Type B pancreatic cell (in vitro differentiated cells): Measurements from ENCODE around the gene CLCF1. TPM values are rescaled to one million over a fixed set of nuclear protein-coding genes. Genes with fewer than 3 reads are reported as not detected.
"Not testable (repeated sequence)": the region's sequence is repeated elsewhere in the genome, so short reads cannot be mapped to it uniquely, and the experiment has no call there.

ENCODE experiments used
- DNase-seq: peaks from one replicate; pipeline ENCODE4 v3.0.0; 2021; ENCODE audit warnings: mixed read lengths; ENCODE audit not compliant: unreplicated experiment; ENCODE audit errors: extremely low spot score
- H3K27ac Mint-ChIP-seq: 2 replicates; pipeline ENCODE4 v1.8.0; 2021; ENCODE audit warnings: mild to moderate bottlenecking, mixed read lengths
- H3K27me3 Mint-ChIP-seq: 2 replicates; pipeline ENCODE4 v1.8.0; 2021; ENCODE audit warnings: mixed read lengths
- H3K36me3 Mint-ChIP-seq: 2 replicates; pipeline ENCODE4 v1.8.0; 2021; ENCODE audit warnings: mixed read lengths
- H3K4me1 Mint-ChIP-seq: one replicate; pipeline ENCODE4 v1.8.0; 2021; ENCODE audit warnings: mixed read lengths; ENCODE audit not compliant: unreplicated experiment
- H3K4me3 Mint-ChIP-seq: 2 replicates; pipeline ENCODE4 v1.8.0; 2021; ENCODE audit warnings: mild to moderate bottlenecking, mixed read lengths
- H3K9me3 Mint-ChIP-seq: 2 replicates; pipeline ENCODE4 v1.8.0; 2021; ENCODE audit warnings: mixed read lengths
- total RNA-seq: library from RNA; stranded (reverse); gene quantifications from 2 replicates; pipeline ENCODE4 v1.2.1, GENCODE V29; 2021; ENCODE audit warnings: low replicate concordance
- TF ChIP-seq, protein P1 (sequence below): fragments of 200-600 bp; sonication (generic); conservative IDR thresholded peaks from 2 replicates; pipeline ENCODE4 v1.5.0; 2021; ENCODE audit warnings: antibody characterized with exemption, mild to moderate bottlenecking

The CLCF1 gene
- total RNA-seq, 1 donor from 2014 or later: 3.2 TPM

DNA sequence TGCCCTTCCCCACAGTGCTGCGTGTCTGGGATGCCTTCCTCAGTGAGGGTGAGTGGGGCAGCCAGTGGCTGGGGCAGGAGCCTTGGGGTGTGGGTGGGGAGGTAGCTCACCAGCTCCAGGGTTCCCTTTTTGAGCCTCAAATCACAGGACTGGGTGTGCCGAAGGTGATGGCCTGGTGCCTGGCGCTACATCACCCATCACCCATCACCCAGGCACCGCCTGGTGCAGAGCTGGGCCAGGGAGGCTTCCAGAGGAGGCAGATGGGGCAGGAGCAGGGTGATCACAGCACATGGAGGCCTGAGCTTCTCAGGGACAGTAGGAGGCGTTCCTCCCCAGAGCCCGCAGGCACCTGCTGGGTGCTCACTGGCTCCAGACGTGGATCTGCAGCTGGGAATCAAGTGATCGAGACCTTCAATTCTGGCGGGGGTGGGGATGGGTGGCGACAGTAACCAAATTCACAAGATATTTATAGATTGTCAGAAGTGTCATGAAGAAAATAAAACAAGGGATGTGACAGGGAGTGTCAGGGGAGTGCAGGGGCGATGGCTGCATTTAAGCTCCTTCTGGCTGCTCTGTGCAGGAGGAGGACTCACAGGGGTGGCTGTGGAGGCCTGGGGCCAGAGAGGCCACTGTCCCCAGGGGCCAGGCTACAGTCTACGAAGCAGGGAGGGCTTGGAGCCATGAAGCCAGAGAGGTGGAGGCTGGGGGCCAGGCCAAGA lies 33.7 kb upstream of the CLCF1 start:
- no peak overlapping the region for H3K27ac Mint-ChIP-seq
- TF ChIP-seq, protein P1, sequence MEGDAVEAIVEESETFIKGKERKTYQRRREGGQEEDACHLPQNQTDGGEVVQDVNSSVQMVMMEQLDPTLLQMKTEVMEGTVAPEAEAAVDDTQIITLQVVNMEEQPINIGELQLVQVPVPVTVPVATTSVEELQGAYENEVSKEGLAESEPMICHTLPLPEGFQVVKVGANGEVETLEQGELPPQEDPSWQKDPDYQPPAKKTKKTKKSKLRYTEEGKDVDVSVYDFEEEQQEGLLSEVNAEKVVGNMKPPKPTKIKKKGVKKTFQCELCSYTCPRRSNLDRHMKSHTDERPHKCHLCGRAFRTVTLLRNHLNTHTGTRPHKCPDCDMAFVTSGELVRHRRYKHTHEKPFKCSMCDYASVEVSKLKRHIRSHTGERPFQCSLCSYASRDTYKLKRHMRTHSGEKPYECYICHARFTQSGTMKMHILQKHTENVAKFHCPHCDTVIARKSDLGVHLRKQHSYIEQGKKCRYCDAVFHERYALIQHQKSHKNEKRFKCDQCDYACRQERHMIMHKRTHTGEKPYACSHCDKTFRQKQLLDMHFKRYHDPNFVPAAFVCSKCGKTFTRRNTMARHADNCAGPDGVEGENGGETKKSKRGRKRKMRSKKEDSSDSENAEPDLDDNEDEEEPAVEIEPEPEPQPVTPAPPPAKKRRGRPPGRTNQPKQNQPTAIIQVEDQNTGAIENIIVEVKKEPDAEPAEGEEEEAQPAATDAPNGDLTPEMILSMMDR: no peak

DNA sequence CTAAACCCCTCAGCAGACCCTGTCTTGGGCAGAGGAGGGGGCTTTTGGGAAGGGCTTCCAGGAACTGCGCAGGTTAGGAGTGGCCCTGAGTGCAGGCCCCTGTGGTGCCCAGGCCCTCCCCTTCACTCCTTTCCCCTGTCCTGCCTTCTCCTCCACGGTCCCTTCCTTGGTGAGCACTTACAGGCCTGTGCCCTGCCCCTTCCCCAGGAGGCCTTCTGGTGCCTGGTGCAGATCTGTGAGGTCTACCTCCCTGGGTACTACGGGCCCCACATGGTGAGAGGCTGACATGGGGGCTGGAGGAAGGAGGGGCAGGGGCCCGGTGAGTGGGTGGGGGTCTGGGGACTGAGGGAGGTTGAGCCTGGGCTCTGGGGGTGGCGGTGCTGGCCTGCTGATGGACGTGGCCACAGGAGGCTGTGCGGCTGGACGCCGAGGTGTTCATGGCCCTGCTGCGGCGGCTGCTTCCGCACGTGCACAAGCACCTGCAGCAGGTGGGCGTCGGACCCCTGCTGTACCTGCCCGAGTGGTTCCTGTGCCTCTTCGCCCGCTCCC lies 33.1 kb upstream of the CLCF1 start:
- DNase-seq: no peak

More for the DNA sequence above, 33.7 kb upstream of the CLCF1 start:
- Mint-ChIP-seq H3K4me1 (peaks cover 6% of the 10 kb centered on the region), H3K36me3 (no peaks in the 10 kb centered on the region), H3K4me3 (no peak overlapping the region), H3K9me3 (no peaks in the 10 kb centered on the region), H3K27me3 (peaks cover 18% of the 10 kb centered on the region)
- no peak for DNase-seq

DNA sequence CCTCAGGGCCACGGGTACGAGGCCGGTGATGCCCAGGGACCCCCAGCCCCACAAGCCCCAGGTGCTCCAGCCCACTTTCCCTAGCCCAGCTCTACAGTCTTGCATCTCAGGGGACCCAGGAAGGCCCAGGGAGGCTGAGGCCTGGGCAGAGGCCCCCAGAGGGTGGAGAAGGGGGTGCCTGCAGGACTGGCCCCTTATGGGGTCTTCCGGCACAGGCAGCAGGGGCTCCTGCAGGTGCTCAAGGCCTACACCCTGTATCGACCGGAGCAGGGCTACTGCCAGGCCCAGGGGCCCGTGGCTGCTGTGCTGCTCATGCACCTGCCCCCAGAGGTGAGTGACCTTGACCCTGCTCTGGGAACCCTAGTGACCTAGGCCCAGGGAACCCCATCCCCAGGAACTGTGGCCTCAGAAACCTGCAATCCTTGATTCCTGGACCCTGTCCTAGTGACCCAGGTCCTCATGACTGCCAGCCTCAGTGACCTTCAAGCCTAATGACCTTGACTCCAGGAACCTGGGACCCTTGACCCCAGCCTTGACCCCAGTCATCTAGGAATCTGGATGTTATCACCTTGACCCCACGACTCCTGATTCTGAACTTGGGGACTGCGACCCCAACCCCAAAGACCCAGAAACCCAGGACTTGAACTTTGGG lies 32.4 kb upstream of the CLCF1 start:
- H3K27ac Mint-ChIP-seq: no peak overlapping the region
- no peaks in the 10 kb centered on the region for H3K9me3 Mint-ChIP-seq
- no peaks in the 10 kb centered on the region for H3K36me3 Mint-ChIP-seq
- TF ChIP-seq, protein P1: no peak
- no peak overlapping the region for H3K4me3 Mint-ChIP-seq
- DNase-seq: no peak
- peaks cover 7% of the 10 kb centered on the region for H3K27me3 Mint-ChIP-seq
- H3K4me1 Mint-ChIP-seq: peaks cover 6% of the 10 kb centered on the region

More for the DNA sequence above, 33.1 kb upstream of the CLCF1 start:
- no peaks in the 10 kb centered on the region for H3K9me3 Mint-ChIP-seq
- H3K4me1 Mint-ChIP-seq: peaks cover 6% of the 10 kb centered on the region
- TF ChIP-seq, protein P1: no peak
- peaks cover 12% of the 10 kb centered on the region for H3K27me3 Mint-ChIP-seq
- H3K36me3 Mint-ChIP-seq: no peaks in the 10 kb centered on the region
- H3K4me3 Mint-ChIP-seq: no peak overlapping the region
- H3K27ac Mint-ChIP-seq: no peak overlapping the region

DNA sequence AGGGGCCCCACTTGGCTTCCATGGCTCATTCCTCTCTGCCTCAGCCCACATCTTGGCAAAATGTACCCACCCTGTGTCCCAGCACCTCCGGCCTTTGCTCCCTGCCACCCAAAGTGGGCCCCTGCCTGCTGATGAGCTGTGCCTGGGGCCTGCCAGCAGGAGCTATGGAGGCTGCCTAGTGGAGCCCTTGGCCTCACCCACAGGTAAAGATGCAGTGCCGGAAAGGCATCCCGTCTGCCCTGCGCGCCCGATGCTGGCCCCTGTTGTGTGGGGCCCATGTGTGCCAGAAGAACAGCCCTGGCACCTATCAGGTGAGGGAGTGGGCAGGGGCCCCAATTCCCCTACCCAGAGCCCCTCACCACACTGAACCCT lies 31.8 kb upstream of the CLCF1 start:
- Mint-ChIP-seq H3K27me3 (peaks cover 7% of the 10 kb centered on the region), H3K4me1 (peaks cover 6% of the 10 kb centered on the region), H3K27ac (no peak overlapping the region), H3K4me3 (no peak overlapping the region), H3K36me3 (no peaks in the 10 kb centered on the region), H3K9me3 (no peaks in the 10 kb centered on the region)
- no peak for DNase-seq
- TF ChIP-seq, protein P1: no peak

DNA sequence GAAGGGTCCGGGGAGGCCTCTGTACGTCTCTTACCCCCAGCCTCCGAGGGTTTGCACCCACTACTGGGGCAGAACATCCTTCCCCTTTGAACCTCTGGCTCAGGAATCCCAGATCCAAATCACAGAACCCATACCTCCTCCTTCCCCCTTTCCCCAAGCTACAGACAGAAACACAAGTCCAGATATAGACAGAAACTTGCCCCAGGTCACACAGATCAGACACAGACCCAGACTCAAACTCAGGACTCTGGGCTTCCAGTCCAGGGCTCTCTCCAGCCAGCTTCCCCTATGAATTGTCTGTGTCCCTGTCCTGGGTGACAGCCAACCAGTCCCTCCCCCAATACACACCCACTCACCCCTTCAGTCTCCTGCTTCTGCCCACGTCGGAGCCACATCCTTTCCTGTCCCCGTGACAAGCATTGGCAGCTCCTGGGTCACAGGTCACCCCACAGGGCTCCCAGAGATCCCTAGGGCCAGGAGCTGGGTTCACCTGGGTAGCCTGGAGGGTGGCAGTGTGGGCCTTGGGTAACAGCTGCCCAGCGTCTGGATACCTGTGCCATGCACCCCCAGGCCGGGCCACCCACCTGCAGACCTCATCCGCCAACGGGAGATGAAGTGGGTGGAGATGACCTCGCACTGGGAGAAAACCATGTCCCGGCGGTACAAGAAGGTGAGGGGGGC lies 31.3 kb upstream of the CLCF1 start:
- DNase-seq: no peak
- Mint-ChIP-seq H3K27ac (no peak overlapping the region), H3K36me3 (no peaks in the 10 kb centered on the region), H3K4me1 (peaks cover 6% of the 10 kb centered on the region), H3K27me3 (peaks cover 7% of the 10 kb centered on the region), H3K4me3 (no peak overlapping the region), H3K9me3 (no peaks in the 10 kb centered on the region)
- TF ChIP-seq, protein P1: no peak

DNA sequence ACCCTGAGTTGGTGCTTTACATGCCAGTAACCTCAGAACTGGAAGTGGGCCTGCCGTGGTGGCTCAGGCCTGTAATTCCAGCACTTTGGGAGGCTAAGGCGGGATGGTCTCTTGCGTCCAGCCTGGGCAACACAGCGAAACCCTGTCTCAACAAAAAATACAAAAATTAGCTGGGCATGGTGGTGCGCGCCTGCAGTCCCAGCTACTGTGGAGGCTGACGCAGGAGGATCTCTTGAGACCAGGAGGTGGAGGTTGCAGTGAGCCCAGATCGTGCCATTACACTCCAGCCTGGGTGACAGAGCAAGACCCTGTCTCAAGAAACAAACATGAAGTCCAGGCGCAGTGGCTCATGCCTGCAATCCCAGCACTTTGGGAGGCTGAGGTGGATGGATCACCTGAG lies 29.7 kb upstream of the CLCF1 start:
- H3K4me1 Mint-ChIP-seq, H3K4me3 Mint-ChIP-seq, H3K27me3 Mint-ChIP-seq, H3K27ac Mint-ChIP-seq, H3K36me3 Mint-ChIP-seq, H3K9me3 Mint-ChIP-seq, DNase-seq: not testable (repeated sequence)

DNA sequence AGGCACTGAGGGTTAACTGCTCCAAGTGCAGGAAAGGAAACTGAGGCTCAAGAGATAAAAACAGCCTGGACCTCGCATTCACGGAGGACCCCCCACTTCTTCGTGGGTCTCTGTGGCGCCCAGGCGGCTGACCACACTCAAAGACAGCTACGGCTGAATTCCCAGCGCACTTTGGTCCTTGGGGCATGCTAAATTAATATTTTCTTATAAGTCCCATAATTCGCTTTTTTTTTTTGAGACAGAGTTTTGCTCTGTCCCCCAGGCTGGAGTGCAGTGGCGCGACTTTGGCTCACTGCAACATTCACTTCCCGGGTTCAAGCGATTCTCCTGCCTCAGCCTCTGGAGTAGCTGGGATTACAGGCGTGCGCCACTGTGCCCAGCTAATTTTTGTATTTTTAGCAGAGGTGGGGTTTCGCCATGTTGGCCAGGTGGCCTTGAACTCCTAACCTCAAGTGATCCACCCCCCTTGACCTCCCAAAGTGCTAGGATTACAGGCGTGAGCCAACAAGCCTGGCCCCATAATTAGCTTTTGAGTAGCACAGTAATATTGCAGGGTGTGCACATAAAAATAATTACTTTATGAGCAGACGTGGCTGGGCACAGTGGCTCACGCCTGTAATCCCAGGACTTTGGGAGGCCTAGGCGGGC lies 28.9 kb upstream of the CLCF1 start:
- not testable (repeated sequence) for DNase-seq, H3K36me3 Mint-ChIP-seq, H3K4me1 Mint-ChIP-seq, H3K27me3 Mint-ChIP-seq, H3K27ac Mint-ChIP-seq, H3K9me3 Mint-ChIP-seq
- peak overlapping the region; percentile 60 for H3K4me3 Mint-ChIP-seq
